Measurements from ENCODE around the gene C19orf85.

GRCh38 chr19:55490478-55491432 lies 26.2 kb upstream of the C19orf85 start:
- TF ChIP-seq CTCF (IDR thresholded peaks at IDR 0.05) (no peak), REST (IDR thresholded peaks at IDR 0.05; ENCODE audit: insufficient read depth in 1 of 2, low read depth in 2 of 2, low read length in 1 of 2) (no peak), POLR2AphosphoS5 (IDR thresholded peaks at IDR 0.05; ENCODE audit: low read depth, low read length) (no peak)
